ENCODE results near the gene KCTD8. TPM values are rescaled to one million over a fixed set of nuclear protein-coding genes. Genes with fewer than 3 reads are reported as not detected.

Gene KCTD8
- total RNA-seq, 4 donors from 2014 or later = 0.71 to 2.8 (median 1.4) TPM

DNA sequence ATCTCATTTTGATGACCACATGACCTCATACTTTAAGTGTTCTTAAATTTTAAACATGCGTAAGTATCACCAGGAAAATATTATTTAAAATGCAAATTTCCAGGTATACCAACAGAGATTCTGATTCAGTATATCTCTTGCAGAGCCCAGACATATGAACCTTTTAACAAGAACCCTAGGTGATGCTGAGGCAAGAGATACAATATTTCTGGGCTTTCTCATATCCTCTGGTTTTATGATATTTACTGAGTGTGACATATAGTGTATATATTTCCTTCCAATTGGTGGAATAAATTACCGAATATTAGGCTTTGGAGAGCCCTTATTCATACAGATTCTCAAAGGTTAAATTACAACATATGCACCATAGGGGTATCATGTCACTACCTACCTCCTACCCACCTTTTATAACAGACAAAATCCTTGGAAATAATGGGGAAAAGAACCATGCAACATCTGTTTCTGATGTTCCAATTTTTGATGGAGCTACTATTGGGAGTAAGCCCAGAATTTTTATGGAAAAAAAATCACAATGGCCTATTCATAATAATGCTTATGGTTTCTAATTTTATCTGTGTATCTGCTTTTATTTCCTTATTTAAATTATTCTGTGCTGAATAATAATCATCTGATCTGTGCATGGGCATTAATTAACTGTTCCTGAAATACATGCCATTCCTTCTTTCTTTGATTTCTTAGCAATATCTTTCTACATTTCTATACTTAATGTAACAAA is 27.1 kb downstream of the KCTD8 start:
- Histone ChIP-seq H3K27ac (no peak overlapping the region), H3K9me3 (no peaks in the 10 kb centered on the region), H3K4me3 (no peak overlapping the region), H3K27me3 (no peaks in the 10 kb centered on the region), H3K36me3 (no peaks in the 10 kb centered on the region), H3K4me1 (no peaks in the 10 kb centered on the region)
- TF ChIP-seq POLR2A (IDR thresholded peaks at IDR 0.05) = no peak
- TF ChIP-seq, protein P1, sequence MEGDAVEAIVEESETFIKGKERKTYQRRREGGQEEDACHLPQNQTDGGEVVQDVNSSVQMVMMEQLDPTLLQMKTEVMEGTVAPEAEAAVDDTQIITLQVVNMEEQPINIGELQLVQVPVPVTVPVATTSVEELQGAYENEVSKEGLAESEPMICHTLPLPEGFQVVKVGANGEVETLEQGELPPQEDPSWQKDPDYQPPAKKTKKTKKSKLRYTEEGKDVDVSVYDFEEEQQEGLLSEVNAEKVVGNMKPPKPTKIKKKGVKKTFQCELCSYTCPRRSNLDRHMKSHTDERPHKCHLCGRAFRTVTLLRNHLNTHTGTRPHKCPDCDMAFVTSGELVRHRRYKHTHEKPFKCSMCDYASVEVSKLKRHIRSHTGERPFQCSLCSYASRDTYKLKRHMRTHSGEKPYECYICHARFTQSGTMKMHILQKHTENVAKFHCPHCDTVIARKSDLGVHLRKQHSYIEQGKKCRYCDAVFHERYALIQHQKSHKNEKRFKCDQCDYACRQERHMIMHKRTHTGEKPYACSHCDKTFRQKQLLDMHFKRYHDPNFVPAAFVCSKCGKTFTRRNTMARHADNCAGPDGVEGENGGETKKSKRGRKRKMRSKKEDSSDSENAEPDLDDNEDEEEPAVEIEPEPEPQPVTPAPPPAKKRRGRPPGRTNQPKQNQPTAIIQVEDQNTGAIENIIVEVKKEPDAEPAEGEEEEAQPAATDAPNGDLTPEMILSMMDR (IDR thresholded peaks at IDR 0.05 in 4 of 5, conservative IDR thresholded peaks at IDR 0.05 in 1 of 5) = no peak
- in situ Hi-C loops (cut with MboI; ENCODE audit: low sequenced_read_pairs in 4 of 4) (no loop called here), intact Hi-C loops (cut with DNase I; ENCODE audit: low total_unique reads) (no loop called here)
- DNase-seq = no peak
- no peak for ATAC-seq

DNA sequence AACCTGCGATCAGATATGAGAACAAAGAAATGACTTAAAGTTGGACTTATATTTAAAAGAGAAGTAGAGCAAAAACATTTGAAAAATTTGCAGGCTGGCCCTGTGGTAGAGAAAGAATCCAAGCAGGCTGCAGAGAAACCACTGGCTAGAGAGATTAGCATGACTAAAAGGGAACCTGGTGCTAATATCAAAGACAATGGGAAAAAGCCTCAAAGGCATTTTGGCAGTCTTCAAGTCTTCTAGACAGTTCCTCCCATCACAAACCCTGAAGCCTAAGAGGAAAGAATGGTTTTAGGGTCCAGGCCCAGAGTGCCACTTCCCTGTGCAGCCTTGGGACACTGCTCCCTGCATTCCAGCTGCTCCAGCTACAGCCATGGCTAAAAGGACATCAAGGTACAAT is 33.4 kb downstream of the KCTD8 start:
- TF ChIP-seq POLR2A (IDR thresholded peaks at IDR 0.05) = no peak
- TF ChIP-seq, protein P1 (IDR thresholded peaks at IDR 0.05 in 4 of 5, conservative IDR thresholded peaks at IDR 0.05 in 1 of 5) = no peak
- Histone ChIP-seq H3K4me3 (no peak overlapping the region), H3K27ac (no peak overlapping the region), H3K36me3 (no peaks in the 10 kb centered on the region), H3K4me1 (no peaks in the 10 kb centered on the region), H3K27me3 (no peaks in the 10 kb centered on the region), H3K9me3 (no peaks in the 10 kb centered on the region)
- intact Hi-C loops (cut with DNase I; ENCODE audit: low total_unique reads) = no loop called here
- ATAC-seq (no peak), DNase-seq (no peak)
- in situ Hi-C loops (cut with MboI; ENCODE audit: low sequenced_read_pairs in 4 of 4) = no loop called here

DNA sequence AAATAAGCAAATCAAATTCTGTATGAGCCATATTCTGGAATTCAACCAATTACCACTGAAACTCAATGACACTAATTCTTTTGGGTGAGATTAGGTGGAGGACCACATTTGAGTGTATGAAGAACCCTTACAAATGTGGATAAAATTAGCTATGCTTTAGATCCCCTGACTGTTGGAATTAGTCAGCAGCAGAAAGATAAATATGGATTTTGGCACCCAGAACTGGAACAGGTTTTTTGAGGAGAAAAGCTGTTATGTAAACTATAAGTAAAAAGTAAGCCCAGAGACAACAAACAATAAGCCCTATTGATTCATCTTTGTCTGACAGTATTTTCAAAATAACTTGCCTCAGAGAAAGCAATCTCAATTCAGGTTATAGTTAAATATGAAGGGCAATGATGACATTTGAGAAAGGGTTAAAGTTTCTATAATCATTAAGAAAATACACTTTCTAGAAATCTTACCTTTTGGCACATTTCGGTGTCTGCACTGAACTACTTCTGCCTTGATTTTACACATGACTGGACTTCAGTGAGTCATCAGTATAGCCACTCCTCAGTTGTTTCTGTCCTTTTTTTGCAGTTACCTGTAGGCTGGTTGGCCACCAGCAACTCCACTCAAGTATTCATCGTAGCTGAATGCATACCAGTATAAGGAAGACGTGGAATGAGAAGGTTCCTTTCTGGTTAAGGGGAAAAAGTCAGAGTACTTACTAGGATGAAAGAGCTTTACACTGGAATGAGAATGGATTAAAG is 80.0 kb downstream of the KCTD8 start:
- DNase-seq (no peak), ATAC-seq (no peak)
- Histone ChIP-seq H3K4me1 (no peaks in the 10 kb centered on the region), H3K4me3 (no peak overlapping the region), H3K27me3 (no peaks in the 10 kb centered on the region), H3K36me3 (no peaks in the 10 kb centered on the region), H3K27ac (no peak overlapping the region), H3K9me3 (no peaks in the 10 kb centered on the region)
- in situ Hi-C loops (cut with MboI; ENCODE audit: low sequenced_read_pairs in 4 of 4) (no loop called here), intact Hi-C loops (cut with DNase I; ENCODE audit: low total_unique reads) (no loop called here)
- TF ChIP-seq POLR2A (IDR thresholded peaks at IDR 0.05) = no peak
- TF ChIP-seq, protein P1 (IDR thresholded peaks at IDR 0.05 in 4 of 5, conservative IDR thresholded peaks at IDR 0.05 in 1 of 5) = no peak

DNA sequence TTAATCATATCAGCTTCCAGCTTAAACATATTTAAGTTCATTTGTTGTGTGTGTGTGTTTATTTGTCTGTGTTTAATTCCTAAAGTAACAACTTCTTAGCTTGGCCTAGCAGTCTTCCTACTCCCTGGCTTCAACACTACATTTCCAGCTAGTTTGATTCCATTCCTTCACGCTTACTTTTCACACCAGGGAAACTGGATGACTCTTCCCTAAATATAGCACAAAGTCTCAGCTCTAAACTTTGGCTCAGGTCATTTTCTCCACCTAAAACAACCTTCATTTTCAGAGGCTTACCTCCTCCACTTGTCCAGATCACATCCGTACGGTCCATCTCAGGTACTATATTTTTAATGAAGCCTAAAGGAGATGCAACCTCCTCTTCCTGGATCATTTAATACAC is 94.4 kb downstream of the KCTD8 start:
- in situ Hi-C loops (cut with MboI; ENCODE audit: low sequenced_read_pairs in 4 of 4) = no loop called here
- Histone ChIP-seq H3K27ac (no peak overlapping the region), H3K36me3 (no peaks in the 10 kb centered on the region), H3K9me3 (no peaks in the 10 kb centered on the region), H3K4me3 (no peak overlapping the region), H3K4me1 (no peaks in the 10 kb centered on the region), H3K27me3 (no peaks in the 10 kb centered on the region)
- TF ChIP-seq, protein P1 (IDR thresholded peaks at IDR 0.05 in 4 of 5, conservative IDR thresholded peaks at IDR 0.05 in 1 of 5) = no peak
- TF ChIP-seq POLR2A (IDR thresholded peaks at IDR 0.05) = no peak
- DNase-seq (no peak), ATAC-seq (no peak)
- intact Hi-C loops (cut with DNase I; ENCODE audit: low total_unique reads) = no loop called here

All from gastrocnemius medialis (tissue), 4 donors.